WTC11 (cell line): ENCODE results near the gene DAPK1. TPM values are rescaled to one million over a fixed set of nuclear protein-coding genes. Genes with fewer than 3 reads are reported as not detected.

Source experiments
- ATAC-seq: fragments of 200-7000 bp; cut with Tn5 transposase; 2 replicates; pipeline ENCODE4 v1.10.0; 2021; ENCODE audit warnings: mild to moderate bottlenecking, moderate library complexity
- CTCF ChIA-PET: fragments of 300-600 bp; sonication (Branson Sonifier 250); formaldehyde crosslinking; loops from one replicate; lab custom pipeline; 2021; ENCODE audit warnings: antibody characterized with exemption; lab: Charles Lee
- POLR2A ChIA-PET: fragments of 350-600 bp; sonication (Branson Sonifier 250); formaldehyde crosslinking; loops from one replicate; lab custom pipeline; 2021; ENCODE audit warnings: antibody characterized with exemption; lab: Charles Lee
- DNase-seq: peaks from one replicate; pipeline ENCODE4 v3.0.0; 2021; ENCODE audit warnings: low spot score
- H3K27ac Mint-ChIP-seq: 2 replicates; pipeline ENCODE4 v1.8.0; 2021; ENCODE audit warnings: mixed read lengths
- H3K27me3 Mint-ChIP-seq: 2 replicates; pipeline ENCODE4 v1.8.0; 2021; ENCODE audit warnings: low read depth, mild to moderate bottlenecking, moderate library complexity, mixed read lengths
- H3K36me3 Mint-ChIP-seq: 2 replicates; pipeline ENCODE4 v1.8.0; 2021; ENCODE audit warnings: mixed read lengths
- H3K4me1 Mint-ChIP-seq: 2 replicates; pipeline ENCODE4 v1.8.0; 2022; ENCODE audit warnings: mixed read lengths
- H3K4me3 Mint-ChIP-seq: 2 replicates; pipeline ENCODE4 v1.8.0; 2021; ENCODE audit warnings: mild to moderate bottlenecking, moderate library complexity, mixed read lengths
- H3K9me3 Mint-ChIP-seq: 2 replicates; pipeline ENCODE4 v1.8.0; 2021; ENCODE audit warnings: mixed read lengths
- E2F1 ChIP-seq: sonication (generic); formaldehyde crosslinking; IDR thresholded peaks from 2 replicates; pipeline ENCODE4 v1.8.0; 2022; ENCODE audit warnings: mild to moderate bottlenecking, missing genetic modification reagents
- EMX1 ChIP-seq: fragments of 250-450 bp; sonication (Bioruptor Pico); IDR thresholded peaks from 2 replicates; pipeline ENCODE4 v1.8.0; 2021; ENCODE audit warnings: mild to moderate bottlenecking
- GTF2I ChIP-seq: fragments of 250-450 bp; sonication (Bioruptor Pico); conservative IDR thresholded peaks from 2 replicates; pipeline ENCODE4 v1.4.0; 2021; ENCODE audit warnings: mild to moderate bottlenecking
- HMGA2 ChIP-seq: fragments of 250-450 bp; sonication (Bioruptor Pico); IDR thresholded peaks from 2 replicates; pipeline ENCODE4 v1.4.0; 2021; ENCODE audit warnings: mild to moderate bottlenecking, moderate library complexity
- NFE2L1 ChIP-seq: sonication (generic); formaldehyde crosslinking; IDR thresholded peaks from 2 replicates; pipeline ENCODE4 v1.8.1; 2023; ENCODE audit warnings: missing genetic modification reagents
- NR1H2 ChIP-seq: sonication (generic); formaldehyde crosslinking; IDR thresholded peaks from 2 replicates; pipeline ENCODE4 v1.9.0; 2021; ENCODE audit warnings: mild to moderate bottlenecking, moderate library complexity, missing genetic modification reagents
- TP53 ChIP-seq: sonication (generic); formaldehyde crosslinking; IDR thresholded peaks from 2 replicates; pipeline ENCODE4 v1.8.1; 2023; ENCODE audit warnings: mild to moderate bottlenecking, missing genetic modification reagents
- ZNF138 ChIP-seq: sonication (generic); formaldehyde crosslinking; conservative IDR thresholded peaks from 2 replicates; pipeline ENCODE4 v1.8.1; 2022; ENCODE audit warnings: mild to moderate bottlenecking, moderate library complexity, missing genetic modification reagents
- ZNF396 ChIP-seq: fragments of 250-450 bp; sonication (Bioruptor Pico); IDR thresholded peaks from 2 replicates; pipeline ENCODE4 v1.8.0; 2021; ENCODE audit warnings: mild to moderate bottlenecking, moderate library complexity, borderline replicate concordance
- total RNA-seq: library from RNA; stranded (reverse); gene quantifications from 3 replicates; pipeline ENCODE4 v1.2.3, GENCODE V29; 2021
- TF ChIP-seq, protein P1 (sequence below): sonication (generic); formaldehyde crosslinking; IDR thresholded peaks from 2 replicates; pipeline ENCODE4 v1.8.1; 2022; ENCODE audit warnings: low read depth, missing genetic modification reagents, borderline replicate concordance
- TF ChIP-seq, protein P2 (sequence below): fragments of 250-450 bp; sonication (Bioruptor Pico); IDR thresholded peaks from 2 replicates; pipeline ENCODE4 v1.9.0; 2021; ENCODE audit warnings: mild to moderate bottlenecking
- TF ChIP-seq, protein P3 (sequence below): fragments of 250-450 bp; sonication (Bioruptor Pico); conservative IDR thresholded peaks from 2 replicates; pipeline ENCODE4 v1.9.0; 2021; ENCODE audit warnings: mild to moderate bottlenecking
- TF ChIP-seq, protein P4 (sequence below): sonication (generic); formaldehyde crosslinking; IDR thresholded peaks from 2 replicates; pipeline ENCODE4 v1.8.0; 2023; ENCODE audit warnings: mild to moderate bottlenecking, missing genetic modification reagents
- TF ChIP-seq, protein P5 (sequence below): sonication (generic); formaldehyde crosslinking; IDR thresholded peaks from 2 replicates; pipeline ENCODE4 v1.8.1; 2023; ENCODE audit warnings: mild to moderate bottlenecking, missing genetic modification reagents, moderate library complexity

The DAPK1 gene
- total RNA-seq, 1 experiment from 2014 or later, result 129 TPM

GRCh38 chr9:87573841-87574342 lies 76.2 kb downstream of the DAPK1 start:
- DNase-seq, result no peak
- Mint-ChIP-seq H3K27me3 (no peaks in the 10 kb centered on the region), H3K9me3 (no peaks in the 10 kb centered on the region), H3K4me1 (peaks cover 65% of the 10 kb centered on the region), H3K36me3 (peaks cover 4% of the 10 kb centered on the region), H3K27ac (no peak overlapping the region), H3K4me3 (no peak overlapping the region)
- ChIA-PET CTCF (no interaction called here), POLR2A (no interaction called here)
- no peak for ATAC-seq
- TF ChIP-seq EMX1, result no peak
- TF ChIP-seq, protein P1, sequence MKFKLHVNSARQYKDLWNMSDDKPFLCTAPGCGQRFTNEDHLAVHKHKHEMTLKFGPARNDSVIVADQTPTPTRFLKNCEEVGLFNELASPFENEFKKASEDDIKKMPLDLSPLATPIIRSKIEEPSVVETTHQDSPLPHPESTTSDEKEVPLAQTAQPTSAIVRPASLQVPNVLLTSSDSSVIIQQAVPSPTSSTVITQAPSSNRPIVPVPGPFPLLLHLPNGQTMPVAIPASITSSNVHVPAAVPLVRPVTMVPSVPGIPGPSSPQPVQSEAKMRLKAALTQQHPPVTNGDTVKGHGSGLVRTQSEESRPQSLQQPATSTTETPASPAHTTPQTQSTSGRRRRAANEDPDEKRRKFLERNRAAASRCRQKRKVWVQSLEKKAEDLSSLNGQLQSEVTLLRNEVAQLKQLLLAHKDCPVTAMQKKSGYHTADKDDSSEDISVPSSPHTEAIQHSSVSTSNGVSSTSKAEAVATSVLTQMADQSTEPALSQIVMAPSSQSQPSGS (CRISPR knock-in tag), result no peak

DNA sequence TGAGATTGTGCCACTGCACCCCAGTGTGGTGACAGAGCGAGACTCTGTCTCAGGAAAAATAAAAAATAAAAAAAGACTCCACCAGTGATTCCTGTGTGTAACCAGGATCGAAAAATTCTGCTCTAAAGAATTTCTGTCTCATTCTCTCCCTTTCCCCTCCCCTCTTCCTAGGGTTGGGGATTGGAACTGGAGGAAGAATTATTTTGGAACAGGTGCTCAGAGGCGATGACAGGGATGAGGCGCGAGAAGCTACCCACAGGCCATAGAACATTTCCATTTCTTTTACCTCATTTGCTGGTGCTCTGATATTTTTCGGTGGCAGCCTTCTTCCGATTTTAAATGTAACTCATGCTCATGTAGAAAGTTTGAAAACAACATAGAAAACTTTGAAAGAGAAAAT lies 80.1 kb downstream of the DAPK1 start:
- no peak overlapping the region for H3K27ac Mint-ChIP-seq
- no peaks in the 10 kb centered on the region for H3K27me3 Mint-ChIP-seq
- peaks cover 40% of the 10 kb centered on the region for H3K4me1 Mint-ChIP-seq
- peaks cover 4% of the 10 kb centered on the region; the same call in 1 of the 2 replicates for H3K36me3 Mint-ChIP-seq
- H3K4me3 Mint-ChIP-seq, result no peak overlapping the region
- ChIA-PET POLR2A (no interaction called here), CTCF (no interaction called here)
- no peak for DNase-seq
- TF ChIP-seq HMGA2 (CRISPR knock-in tag), result no peak
- no peak for TF ChIP-seq ZNF396 (CRISPR knock-in tag)
- no peak for TF ChIP-seq E2F1 (CRISPR knock-in tag)
- TF ChIP-seq ZNF138 (CRISPR knock-in tag), result no peak
- TF ChIP-seq, protein P2, sequence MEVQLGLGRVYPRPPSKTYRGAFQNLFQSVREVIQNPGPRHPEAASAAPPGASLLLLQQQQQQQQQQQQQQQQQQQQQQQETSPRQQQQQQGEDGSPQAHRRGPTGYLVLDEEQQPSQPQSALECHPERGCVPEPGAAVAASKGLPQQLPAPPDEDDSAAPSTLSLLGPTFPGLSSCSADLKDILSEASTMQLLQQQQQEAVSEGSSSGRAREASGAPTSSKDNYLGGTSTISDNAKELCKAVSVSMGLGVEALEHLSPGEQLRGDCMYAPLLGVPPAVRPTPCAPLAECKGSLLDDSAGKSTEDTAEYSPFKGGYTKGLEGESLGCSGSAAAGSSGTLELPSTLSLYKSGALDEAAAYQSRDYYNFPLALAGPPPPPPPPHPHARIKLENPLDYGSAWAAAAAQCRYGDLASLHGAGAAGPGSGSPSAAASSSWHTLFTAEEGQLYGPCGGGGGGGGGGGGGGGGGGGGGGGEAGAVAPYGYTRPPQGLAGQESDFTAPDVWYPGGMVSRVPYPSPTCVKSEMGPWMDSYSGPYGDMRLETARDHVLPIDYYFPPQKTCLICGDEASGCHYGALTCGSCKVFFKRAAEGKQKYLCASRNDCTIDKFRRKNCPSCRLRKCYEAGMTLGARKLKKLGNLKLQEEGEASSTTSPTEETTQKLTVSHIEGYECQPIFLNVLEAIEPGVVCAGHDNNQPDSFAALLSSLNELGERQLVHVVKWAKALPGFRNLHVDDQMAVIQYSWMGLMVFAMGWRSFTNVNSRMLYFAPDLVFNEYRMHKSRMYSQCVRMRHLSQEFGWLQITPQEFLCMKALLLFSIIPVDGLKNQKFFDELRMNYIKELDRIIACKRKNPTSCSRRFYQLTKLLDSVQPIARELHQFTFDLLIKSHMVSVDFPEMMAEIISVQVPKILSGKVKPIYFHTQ (CRISPR knock-in tag), result no peak
- no peak for TF ChIP-seq NR1H2
- TF ChIP-seq, protein P3, sequence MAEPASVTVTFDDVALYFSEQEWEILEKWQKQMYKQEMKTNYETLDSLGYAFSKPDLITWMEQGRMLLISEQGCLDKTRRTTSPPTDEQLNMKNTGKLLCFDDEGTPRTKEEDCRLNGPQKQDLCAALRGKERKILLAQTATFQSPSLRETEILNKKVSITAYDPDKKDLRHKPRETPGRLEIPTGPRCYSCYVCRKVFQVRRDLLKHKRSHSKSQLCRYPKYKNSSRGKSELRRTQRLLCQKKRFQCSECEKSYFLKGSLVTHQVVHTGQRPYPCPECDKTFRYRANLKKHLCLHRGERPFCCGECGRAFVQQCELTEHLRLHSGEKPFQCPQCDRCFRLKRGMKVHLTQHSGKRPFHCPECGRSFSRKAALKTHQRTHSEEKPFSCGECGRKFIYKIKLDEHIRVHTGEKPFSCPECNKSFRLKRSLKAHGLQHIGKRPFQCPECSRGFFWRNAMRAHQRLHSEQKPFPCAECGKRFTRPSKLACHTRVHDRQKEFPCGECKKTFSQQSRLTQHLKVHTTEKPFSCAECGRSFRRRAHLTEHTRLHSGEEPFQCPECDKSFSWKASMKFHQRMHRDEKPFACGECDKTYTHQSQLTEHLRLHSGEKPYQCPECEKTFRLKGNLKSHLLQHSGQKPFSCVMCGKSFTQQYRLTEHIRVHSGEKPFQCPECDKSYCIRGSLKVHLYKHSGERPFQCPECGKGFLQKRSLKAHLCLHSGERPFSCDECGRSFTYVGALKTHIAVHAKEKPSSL, result no peak
- TF ChIP-seq, protein P4, sequence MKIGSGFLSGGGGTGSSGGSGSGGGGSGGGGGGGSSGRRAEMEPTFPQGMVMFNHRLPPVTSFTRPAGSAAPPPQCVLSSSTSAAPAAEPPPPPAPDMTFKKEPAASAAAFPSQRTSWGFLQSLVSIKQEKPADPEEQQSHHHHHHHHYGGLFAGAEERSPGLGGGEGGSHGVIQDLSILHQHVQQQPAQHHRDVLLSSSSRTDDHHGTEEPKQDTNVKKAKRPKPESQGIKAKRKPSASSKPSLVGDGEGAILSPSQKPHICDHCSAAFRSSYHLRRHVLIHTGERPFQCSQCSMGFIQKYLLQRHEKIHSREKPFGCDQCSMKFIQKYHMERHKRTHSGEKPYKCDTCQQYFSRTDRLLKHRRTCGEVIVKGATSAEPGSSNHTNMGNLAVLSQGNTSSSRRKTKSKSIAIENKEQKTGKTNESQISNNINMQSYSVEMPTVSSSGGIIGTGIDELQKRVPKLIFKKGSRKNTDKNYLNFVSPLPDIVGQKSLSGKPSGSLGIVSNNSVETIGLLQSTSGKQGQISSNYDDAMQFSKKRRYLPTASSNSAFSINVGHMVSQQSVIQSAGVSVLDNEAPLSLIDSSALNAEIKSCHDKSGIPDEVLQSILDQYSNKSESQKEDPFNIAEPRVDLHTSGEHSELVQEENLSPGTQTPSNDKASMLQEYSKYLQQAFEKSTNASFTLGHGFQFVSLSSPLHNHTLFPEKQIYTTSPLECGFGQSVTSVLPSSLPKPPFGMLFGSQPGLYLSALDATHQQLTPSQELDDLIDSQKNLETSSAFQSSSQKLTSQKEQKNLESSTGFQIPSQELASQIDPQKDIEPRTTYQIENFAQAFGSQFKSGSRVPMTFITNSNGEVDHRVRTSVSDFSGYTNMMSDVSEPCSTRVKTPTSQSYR, result no peak
- no peak for TF ChIP-seq GTF2I (CRISPR knock-in tag)
- no peak for TF ChIP-seq TP53
- TF ChIP-seq NFE2L1, result no peak
- TF ChIP-seq, protein P5, sequence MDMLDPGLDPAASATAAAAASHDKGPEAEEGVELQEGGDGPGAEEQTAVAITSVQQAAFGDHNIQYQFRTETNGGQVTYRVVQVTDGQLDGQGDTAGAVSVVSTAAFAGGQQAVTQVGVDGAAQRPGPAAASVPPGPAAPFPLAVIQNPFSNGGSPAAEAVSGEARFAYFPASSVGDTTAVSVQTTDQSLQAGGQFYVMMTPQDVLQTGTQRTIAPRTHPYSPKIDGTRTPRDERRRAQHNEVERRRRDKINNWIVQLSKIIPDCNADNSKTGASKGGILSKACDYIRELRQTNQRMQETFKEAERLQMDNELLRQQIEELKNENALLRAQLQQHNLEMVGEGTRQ (CRISPR knock-in tag), result no peak
- no peaks in the 10 kb centered on the region for H3K9me3 Mint-ChIP-seq
- no peak for ATAC-seq
